SK-N-MC (cell line): ENCODE measurements around the gene PPM1A.

ENCODE experiments used
- DNase-seq: peaks from one replicate; pipeline ENCODE4 v3.0.0-alpha.2; 2011; ENCODE audit warnings: low read depth, low spot score
- H3K27ac ChIP-seq: fragments of 200-600 bp; sonication (generic); 2 replicates; pipeline ENCODE4 v1.5.1; 2016; ENCODE audit warnings: mixed run types
- H3K36me3 ChIP-seq: fragments of 200-600 bp; sonication (generic); 2 replicates; pipeline ENCODE4 v1.6.1; 2017; ENCODE audit warnings: antibody characterized with exemption, low read length, mixed read lengths; ENCODE audit not compliant: insufficient read depth
- H3K4me3 ChIP-seq: fragments of 200-600 bp; sonication (generic); 2 replicates; pipeline ENCODE4 v1.5.1; 2016
- H3K9ac ChIP-seq: fragments of 200-600 bp; sonication (generic); 2 replicates; pipeline ENCODE4 v1.8.0; 2017; ENCODE audit warnings: mixed run types, mixed read lengths; ENCODE audit not compliant: insufficient read length
- H3K9me3 ChIP-seq: fragments of 200-600 bp; sonication (generic); 2 replicates; pipeline ENCODE4 v1.6.1; 2017; ENCODE audit warnings: low read depth, mild to moderate bottlenecking, antibody characterized with exemption, low read length, moderate library complexity, mixed read lengths
- EZH2 ChIP-seq: fragments of 200-600 bp; sonication (generic); IDR thresholded peaks from one replicate; pipeline ENCODE4 v1.6.1; 2017; ENCODE audit warnings: antibody characterized with exemption
- FOXP2 ChIP-seq: optimal IDR thresholded peaks from 2 replicates; pipeline ENCODE3; 2011; ENCODE audit warnings: mild to moderate bottlenecking, moderate library complexity; ENCODE audit not compliant: insufficient read depth; ENCODE audit errors: extremely low read length, control extremely low read depth
- POLR2AphosphoS5 ChIP-seq: IDR thresholded peaks from 2 replicates; pipeline ENCODE4 v1.6.1; 2012; ENCODE audit warnings: mild to moderate bottlenecking, low read depth, low read length, borderline replicate concordance

PPM1A gene

GRCh38 chr14:60272177-60272576, 23.2 kb downstream of the PPM1A start:
- no peak overlapping the region for H3K9ac ChIP-seq
- H3K36me3 ChIP-seq, result peaks cover 13% of the 10 kb centered on the region
- TF ChIP-seq EZH2 (no peak), POLR2AphosphoS5 (no peak), FOXP2 (no peak)
- no peak for DNase-seq
- no peak overlapping the region for H3K27ac ChIP-seq
- H3K4me3 ChIP-seq, result no peak overlapping the region
- no peaks in the 10 kb centered on the region for H3K9me3 ChIP-seq

DNA sequence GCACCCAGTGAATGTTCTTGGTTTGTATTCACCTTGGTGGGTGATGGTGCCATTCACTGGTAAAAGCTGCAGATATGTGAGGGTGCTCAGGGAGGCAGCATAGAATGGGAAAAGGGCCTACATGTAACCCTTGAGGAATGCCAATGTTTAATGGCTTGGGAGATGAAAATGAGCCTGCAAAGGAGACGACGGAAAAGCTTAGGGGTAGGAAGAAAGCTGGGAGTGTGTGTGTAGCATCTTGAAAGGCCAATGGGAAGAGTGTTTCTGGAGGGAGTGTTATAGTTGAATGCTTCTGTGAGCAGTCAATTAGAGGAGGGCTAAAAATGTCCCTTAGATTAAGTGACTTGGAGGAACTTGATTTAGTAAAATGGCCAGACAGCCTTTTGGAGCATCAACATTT, 24.9 kb downstream of the PPM1A start:
- H3K27ac ChIP-seq, result no peak overlapping the region
- TF ChIP-seq EZH2 (no peak), FOXP2 (no peak), POLR2AphosphoS5 (no peak)
- no peaks in the 10 kb centered on the region for H3K9me3 ChIP-seq
- no peak overlapping the region for H3K4me3 ChIP-seq
- peaks cover 5% of the 10 kb centered on the region for H3K36me3 ChIP-seq
- H3K9ac ChIP-seq, result no peak overlapping the region
- no peak for DNase-seq

DNA sequence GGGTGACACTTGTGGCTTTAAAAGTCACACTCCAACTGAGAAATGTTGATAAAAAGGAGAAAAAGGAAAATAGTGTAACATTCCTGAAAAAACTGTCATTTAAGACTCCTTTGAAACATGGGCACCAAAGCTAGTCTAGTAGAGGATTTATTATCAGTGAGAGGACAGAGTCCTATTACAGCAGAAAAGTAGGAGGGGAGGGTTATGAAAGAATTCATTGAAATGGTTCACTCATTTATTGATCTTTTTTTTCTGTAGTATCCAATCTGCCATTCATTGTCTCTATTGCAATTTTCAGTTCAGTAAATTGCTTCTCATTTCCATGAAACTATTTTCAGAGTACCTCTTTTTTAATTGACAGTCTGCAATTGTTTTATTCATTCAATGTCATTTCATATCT, 25.4 kb downstream of the PPM1A start:
- H3K27ac ChIP-seq, result no peak overlapping the region
- no peak for DNase-seq
- H3K9ac ChIP-seq, result no peak overlapping the region
- peaks cover 5% of the 10 kb centered on the region for H3K36me3 ChIP-seq
- H3K4me3 ChIP-seq, result no peak overlapping the region
- H3K9me3 ChIP-seq, result no peaks in the 10 kb centered on the region
- TF ChIP-seq POLR2AphosphoS5 (no peak), FOXP2 (no peak)

- Histone ChIP-seq H3K36me3 (peaks cover 2% of the 10 kb centered on the region), H3K4me3 (no peak overlapping the region), H3K9me3 (no peaks in the 10 kb centered on the region), H3K9ac (no peak overlapping the region), H3K27ac (no peak overlapping the region)
- TF ChIP-seq EZH2 (no peak), POLR2AphosphoS5 (no peak), FOXP2 (no peak)
- DNase-seq, result no peak
Measured at GRCh38 chr14:60275932-60276331, 26.9 kb downstream of the PPM1A start.

DNA sequence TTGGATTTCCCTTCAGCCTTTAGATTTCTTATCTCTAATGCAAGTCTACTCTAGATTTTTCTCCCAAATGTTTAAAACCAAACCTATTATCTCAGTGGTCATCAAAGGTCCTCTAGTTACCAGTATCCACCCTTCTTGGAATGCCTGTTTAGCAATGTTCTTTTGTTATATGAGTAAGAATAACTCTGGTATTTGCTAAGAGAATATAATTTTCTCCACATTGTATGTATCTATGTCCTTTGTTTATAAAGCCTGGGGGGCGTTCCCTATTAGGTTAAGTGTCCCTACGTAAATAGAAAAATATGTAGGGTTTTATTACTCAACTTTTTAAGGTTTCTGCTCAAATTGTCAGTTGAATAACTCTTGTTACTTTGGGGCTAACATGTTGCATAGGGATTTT, 27.3 kb downstream of the PPM1A start:
- Histone ChIP-seq H3K36me3 (no peaks in the 10 kb centered on the region; the same call in 1 of the 2 replicates), H3K9me3 (no peaks in the 10 kb centered on the region), H3K4me3 (no peak overlapping the region), H3K9ac (no peak overlapping the region), H3K27ac (no peak overlapping the region)
- no peak for TF ChIP-seq EZH2
- TF ChIP-seq FOXP2, result no peak
- no peak for TF ChIP-seq POLR2AphosphoS5
- no peak for DNase-seq

GRCh38 chr14:60277605-60278190, 28.7 kb downstream of the PPM1A start:
- Histone ChIP-seq H3K9ac (no peak overlapping the region), H3K9me3 (no peaks in the 10 kb centered on the region), H3K36me3 (peaks cover 6% of the 10 kb centered on the region), H3K27ac (no peak overlapping the region), H3K4me3 (no peak overlapping the region)
- DNase-seq, result no peak
- TF ChIP-seq POLR2AphosphoS5 (no peak), EZH2 (no peak), FOXP2 (no peak)

DNA sequence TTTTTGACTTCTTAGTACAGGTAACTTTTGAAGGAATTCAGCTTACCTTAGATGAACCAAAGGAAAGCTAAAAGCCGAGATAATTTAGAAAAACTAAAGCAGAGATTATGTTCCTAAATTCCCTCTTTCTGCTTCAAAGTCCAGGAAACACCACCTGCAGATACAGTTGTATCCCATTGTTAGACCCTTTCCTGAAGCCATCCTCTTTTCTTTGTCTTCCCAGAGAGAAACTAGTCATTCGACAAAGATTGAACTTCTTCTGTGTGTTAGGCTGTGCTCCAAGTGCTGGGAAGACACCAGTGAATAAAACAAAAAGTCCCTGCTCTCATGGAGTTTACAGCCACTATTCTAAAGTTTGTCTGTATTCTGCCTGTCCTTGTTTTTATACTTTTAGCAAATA, 29.3 kb downstream of the PPM1A start:
- Histone ChIP-seq H3K9me3 (no peaks in the 10 kb centered on the region), H3K36me3 (peaks cover 11% of the 10 kb centered on the region), H3K4me3 (no peak overlapping the region), H3K9ac (no peak overlapping the region), H3K27ac (no peak overlapping the region)
- TF ChIP-seq FOXP2, result no peak
- no peak for TF ChIP-seq EZH2
- TF ChIP-seq POLR2AphosphoS5, result no peak
- no peak for DNase-seq

GRCh38 chr14:60287452-60287851, 38.4 kb downstream of the PPM1A start:
- Histone ChIP-seq H3K4me3 (no peak overlapping the region), H3K9ac (no peak overlapping the region), H3K9me3 (no peaks in the 10 kb centered on the region), H3K36me3 (peaks cover 44% of the 10 kb centered on the region), H3K27ac (no peak overlapping the region)
- TF ChIP-seq FOXP2, result no peak
- TF ChIP-seq POLR2AphosphoS5, result no peak
- no peak for TF ChIP-seq EZH2
- no peak for DNase-seq

DNA sequence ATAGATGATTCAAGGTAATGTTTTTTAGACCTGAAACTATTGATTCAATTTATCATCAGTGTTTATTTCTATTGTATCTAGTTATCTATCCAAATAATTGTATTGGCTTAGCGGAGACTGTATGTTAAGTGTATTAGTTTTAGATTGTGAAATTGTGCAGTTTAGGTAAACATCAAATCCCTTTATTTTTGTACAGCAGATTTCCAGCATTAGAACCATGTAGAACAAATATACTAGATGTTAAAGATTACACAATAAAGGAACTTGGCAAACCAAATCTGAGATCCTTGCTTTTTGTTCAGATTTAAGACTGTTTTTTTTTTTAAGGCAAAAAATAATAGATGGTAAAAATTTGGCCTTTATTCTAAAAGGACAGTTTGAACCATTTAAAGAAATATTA, 39.3 kb downstream of the PPM1A start:
- Histone ChIP-seq H3K9ac (no peak overlapping the region), H3K36me3 (peaks cover 46% of the 10 kb centered on the region), H3K27ac (no peak overlapping the region), H3K9me3 (no peaks in the 10 kb centered on the region), H3K4me3 (no peak overlapping the region)
- TF ChIP-seq POLR2AphosphoS5 (no peak), EZH2 (no peak), FOXP2 (no peak)
- no peak for DNase-seq
